ENCODE results near the gene SLC1A1.
"Not testable (repeated sequence)": the region's sequence is repeated elsewhere in the genome, so short reads cannot be mapped to it uniquely, and the experiment has no call there.

The SLC1A1 gene

GRCh38 chr9:4581861-4582565 is 91.7 kb downstream of the SLC1A1 start:
- no peak for DNase-seq

GRCh38 chr9:4583001-4583400 is 92.7 kb downstream of the SLC1A1 start:
- DNase-seq: no peak

GRCh38 chr9:4584636-4585035 is 94.4 kb downstream of the SLC1A1 start:
- DNase-seq: no peak

GRCh38 chr9:4585135-4585534 is 94.9 kb downstream of the SLC1A1 start:
- DNase-seq: no peak

- DNase-seq: no peak
These were observed 98.5 kb downstream of the SLC1A1 start for GRCh38 chr9:4588721-4589120.

GRCh38 chr9:4590430-4591122 is 100.3 kb downstream of the SLC1A1 start:
- no peak for DNase-seq

GRCh38 chr9:4591123-4591500 is 100.8 kb downstream of the SLC1A1 start:
- no peak for DNase-seq

- no peak for DNase-seq
These were observed 102.0 kb downstream of the SLC1A1 start for GRCh38 chr9:4592295-4592694.

GRCh38 chr9:4592886-4593285 is 102.6 kb downstream of the SLC1A1 start:
- DNase-seq: no peak

GRCh38 chr9:4594545-4594944 is 104.3 kb downstream of the SLC1A1 start:
- DNase-seq: no peak

GRCh38 chr9:4594994-4595393 is 104.7 kb downstream of the SLC1A1 start:
- DNase-seq: no peak

GRCh38 chr9:4596165-4596922 is 106.1 kb downstream of the SLC1A1 start:
- DNase-seq: no peak

- no peak for DNase-seq
These were observed 110.1 kb downstream of the SLC1A1 start for GRCh38 chr9:4600368-4600767.

GRCh38 chr9:4603830-4604229 is 113.6 kb downstream of the SLC1A1 start:
- DNase-seq: no peak

- peak; percentile 62 to 80 for DNase-seq
These were observed 114.4 kb downstream of the SLC1A1 start for GRCh38 chr9:4604678-4605095.

GRCh38 chr9:4606033-4606432 is 115.8 kb downstream of the SLC1A1 start:
- not testable (repeated sequence) for DNase-seq

- DNase-seq: no peak
These were observed 124.4 kb downstream of the SLC1A1 start for GRCh38 chr9:4614627-4615026.

GRCh38 chr9:4615251-4615650 is 125.0 kb downstream of the SLC1A1 start:
- no peak for DNase-seq

- DNase-seq: no peak
These were observed 125.5 kb downstream of the SLC1A1 start for GRCh38 chr9:4615778-4616177.

- DNase-seq: no peak
These were observed 127.5 kb downstream of the SLC1A1 start for GRCh38 chr9:4617752-4618151.

- DNase-seq: no peak
These were observed 128.4 kb downstream of the SLC1A1 start for GRCh38 chr9:4618700-4619099.

- DNase-seq: no peak
These were observed 129.9 kb downstream of the SLC1A1 start for GRCh38 chr9:4620057-4620765.

- no peak for DNase-seq
These were observed 130.8 kb downstream of the SLC1A1 start for GRCh38 chr9:4620881-4621555.

Measured in NCI-H1930 (cell line).